ENCODE data around the gene HES5.

HES5 gene

DNA sequence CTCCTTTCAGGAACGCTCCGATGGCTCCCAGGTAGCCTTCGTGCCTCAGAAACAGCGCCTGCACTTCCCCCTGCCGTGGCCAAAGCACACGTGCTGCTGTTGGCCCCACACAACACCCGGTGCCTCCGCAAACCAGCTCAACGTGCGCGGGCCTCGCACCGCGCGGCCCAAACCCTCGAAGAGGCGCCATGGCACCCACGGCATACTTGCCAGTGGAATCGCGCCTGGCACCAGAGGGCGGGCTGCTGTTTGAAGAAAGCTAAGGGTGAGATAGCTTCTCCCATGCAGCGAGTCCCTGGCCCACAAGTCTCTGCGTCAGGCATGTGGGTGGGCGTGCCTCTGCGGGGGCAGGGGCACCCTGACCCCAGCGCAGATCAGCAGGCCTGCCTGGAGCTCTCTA lies 11.5 kb downstream of the HES5 start:
- H4K91ac ChIP-seq (ENCODE audit: low read length): no peak overlapping the region
- H3K27ac ChIP-seq (ENCODE audit: low read length, poor library complexity, severe bottlenecking): no peak overlapping the region
- no peak overlapping the region for H2BK15ac ChIP-seq (ENCODE audit: low read depth, poor library complexity, severe bottlenecking)
- no peak overlapping the region for H3K4me3 ChIP-seq (ENCODE audit: insufficient read depth in 1 of 2, low read depth in 1 of 2, low read length in 2 of 2)
- no peak overlapping the region for H4K8ac ChIP-seq (ENCODE audit: low read length)
- H2BK12ac ChIP-seq (ENCODE audit: low read length in 2 of 2): no peak overlapping the region
- peaks cover 64 to 87% of the 10 kb centered on the region in 2 experiments for H3K36me3 ChIP-seq (ENCODE audit: control insufficient read depth in 1 of 2, insufficient read depth in 2 of 2, low read depth in 1 of 2, low read length in 2 of 2)
- 97% methylated on average over 26 of the region's 26 CpGs for WGBS
- H2AFZ ChIP-seq (ENCODE audit: low read depth, low read length): no peak overlapping the region
- DNase-seq: no peak
- H2AK5ac ChIP-seq (ENCODE audit: low read length, severe bottlenecking): no peak overlapping the region
- H2BK5ac ChIP-seq (ENCODE audit: low read depth, low read length, poor library complexity, severe bottlenecking): no peak overlapping the region
- H3K14ac ChIP-seq (ENCODE audit: low read length in 2 of 2): no peak overlapping the region
- no peaks in the 10 kb centered on the region for H3K27me3 ChIP-seq (ENCODE audit: control insufficient read depth in 1 of 2, insufficient read depth in 1 of 2, low read length in 2 of 2)
- no peak overlapping the region for H3K18ac ChIP-seq (ENCODE audit: low read depth in 1 of 2, low read length in 2 of 2)
- no peak overlapping the region for H3K23ac ChIP-seq (ENCODE audit: low read length in 2 of 2)
- peaks cover 5% of the 10 kb centered on the region for H3K4me1 ChIP-seq (ENCODE audit: control insufficient read depth, insufficient read depth, low read depth, low read length)
- H2BK120ac ChIP-seq (ENCODE audit: low read depth, low read length): no peak overlapping the region
- H3K79me1 ChIP-seq (replicated peaks; ENCODE audit: low read length, poor library complexity, severe bottlenecking): peaks cover 50% of the 10 kb centered on the region
- no peak overlapping the region for H3K4ac ChIP-seq (ENCODE audit: low read depth in 1 of 2, low read length in 2 of 2)
- H3K4me2 ChIP-seq (ENCODE audit: low read length, poor library complexity, severe bottlenecking): no peak overlapping the region
- no peak overlapping the region for H3K9ac ChIP-seq (ENCODE audit: low read length)
- no peaks in the 10 kb centered on the region for H3K9me3 ChIP-seq (ENCODE audit: control insufficient read depth, low read length)

DNA sequence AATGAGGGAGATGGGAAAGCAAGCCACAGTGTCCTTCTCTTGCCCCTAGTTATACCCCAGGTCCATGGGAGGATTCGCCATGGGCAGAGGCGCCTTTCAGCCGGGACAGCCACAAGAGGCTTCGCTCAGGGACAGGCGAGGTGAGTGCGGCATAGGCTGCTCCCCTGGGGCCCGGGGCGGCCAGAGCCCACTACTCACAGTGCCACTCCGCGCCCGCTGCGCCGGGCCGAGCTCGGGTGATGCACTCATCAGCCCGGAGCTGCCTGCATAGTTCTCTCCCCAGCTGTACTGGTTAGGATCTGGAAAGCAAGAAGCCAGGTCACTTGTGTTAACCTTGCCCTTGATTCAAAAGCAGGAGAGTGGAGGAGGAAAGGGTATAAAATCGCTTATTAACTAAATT lies 12.1 kb downstream of the HES5 start:
- Histone ChIP-seq H3K27ac (ENCODE audit: low read length, poor library complexity, severe bottlenecking) (no peak overlapping the region), H3K79me1 (replicated peaks; ENCODE audit: low read length, poor library complexity, severe bottlenecking) (peaks cover 55% of the 10 kb centered on the region), H3K9me3 (ENCODE audit: control insufficient read depth, low read length) (no peaks in the 10 kb centered on the region), H3K4me2 (ENCODE audit: low read length, poor library complexity, severe bottlenecking) (no peak overlapping the region), H2AK5ac (ENCODE audit: low read length, severe bottlenecking) (no peak overlapping the region), H4K91ac (ENCODE audit: low read length) (no peak overlapping the region), H2BK12ac (ENCODE audit: low read length in 2 of 2) (no peak overlapping the region), H4K8ac (ENCODE audit: low read length) (no peak overlapping the region), H3K4ac (ENCODE audit: low read depth in 1 of 2, low read length in 2 of 2) (no peak overlapping the region), H3K23ac (ENCODE audit: low read length in 2 of 2) (no peak overlapping the region), H3K14ac (ENCODE audit: low read length in 2 of 2) (no peak overlapping the region), H2AFZ (ENCODE audit: low read depth, low read length) (no peak overlapping the region), H2BK15ac (ENCODE audit: low read depth, poor library complexity, severe bottlenecking) (no peak overlapping the region), H3K27me3 (ENCODE audit: control insufficient read depth in 1 of 2, insufficient read depth in 1 of 2, low read length in 2 of 2) (no peaks in the 10 kb centered on the region), H3K9ac (ENCODE audit: low read length) (no peak overlapping the region), H3K4me1 (ENCODE audit: control insufficient read depth, insufficient read depth, low read depth, low read length) (peaks cover 1% of the 10 kb centered on the region), H3K18ac (ENCODE audit: low read depth in 1 of 2, low read length in 2 of 2) (no peak overlapping the region), H3K4me3 (ENCODE audit: insufficient read depth in 1 of 2, low read depth in 1 of 2, low read length in 2 of 2) (no peak overlapping the region), H2BK5ac (ENCODE audit: low read depth, low read length, poor library complexity, severe bottlenecking) (no peak overlapping the region), H2BK120ac (ENCODE audit: low read depth, low read length) (no peak overlapping the region), H3K36me3 (ENCODE audit: control insufficient read depth in 1 of 2, insufficient read depth in 2 of 2, low read depth in 1 of 2, low read length in 2 of 2) (peaks cover 70 to 92% of the 10 kb centered on the region in 2 experiments)
- DNase-seq: no peak
- WGBS: 98% methylated on average over 16 of the region's 17 CpGs

DNA sequence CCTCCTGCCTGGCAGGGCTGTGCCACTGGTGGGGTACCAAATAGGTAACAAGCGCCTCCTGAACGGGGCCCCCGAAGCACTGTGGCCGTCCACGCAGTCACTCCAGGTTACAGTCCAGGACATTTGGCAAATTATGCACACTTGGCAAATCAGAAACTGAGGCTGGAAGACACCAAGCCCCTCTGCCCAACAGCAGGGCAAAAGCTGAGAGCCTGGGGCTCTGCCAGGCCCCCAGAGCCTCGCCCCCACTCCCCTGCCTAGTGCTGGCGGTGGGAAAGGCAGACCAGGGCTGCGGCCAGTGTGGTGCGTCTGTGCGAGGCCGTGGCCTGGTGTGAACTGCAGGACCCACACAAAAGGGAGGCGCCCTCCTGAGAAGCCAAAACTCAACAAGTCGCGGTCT lies 13.1 kb downstream of the HES5 start:
- Histone ChIP-seq H2BK120ac (ENCODE audit: low read depth, low read length) (no peak overlapping the region), H3K79me1 (replicated peaks; ENCODE audit: low read length, poor library complexity, severe bottlenecking) (peaks cover 56% of the 10 kb centered on the region), H3K27ac (ENCODE audit: low read length, poor library complexity, severe bottlenecking) (no peak overlapping the region), H3K27me3 (ENCODE audit: control insufficient read depth in 1 of 2, insufficient read depth in 1 of 2, low read length in 2 of 2) (no peaks in the 10 kb centered on the region), H2BK15ac (ENCODE audit: low read depth, poor library complexity, severe bottlenecking) (no peak overlapping the region), H2BK12ac (ENCODE audit: low read length in 2 of 2) (no peak overlapping the region), H3K4me3 (ENCODE audit: insufficient read depth in 1 of 2, low read depth in 1 of 2, low read length in 2 of 2) (no peak overlapping the region), H3K4me2 (ENCODE audit: low read length, poor library complexity, severe bottlenecking) (no peak overlapping the region), H3K18ac (ENCODE audit: low read depth in 1 of 2, low read length in 2 of 2) (no peak overlapping the region), H3K9me3 (ENCODE audit: control insufficient read depth, low read length) (no peaks in the 10 kb centered on the region), H3K14ac (ENCODE audit: low read length in 2 of 2) (no peak overlapping the region), H2BK5ac (ENCODE audit: low read depth, low read length, poor library complexity, severe bottlenecking) (no peak overlapping the region), H2AK5ac (ENCODE audit: low read length, severe bottlenecking) (no peak overlapping the region), H3K36me3 (ENCODE audit: control insufficient read depth in 1 of 2, insufficient read depth in 2 of 2, low read depth in 1 of 2, low read length in 2 of 2) (peaks cover 78 to 98% of the 10 kb centered on the region in 2 experiments), H3K9ac (ENCODE audit: low read length) (no peak overlapping the region), H4K8ac (ENCODE audit: low read length) (no peak overlapping the region), H2AFZ (ENCODE audit: low read depth, low read length) (no peak overlapping the region), H3K23ac (ENCODE audit: low read length in 2 of 2) (no peak overlapping the region), H3K4ac (ENCODE audit: low read depth in 1 of 2, low read length in 2 of 2) (no peak overlapping the region), H4K91ac (ENCODE audit: low read length) (no peak overlapping the region), H3K4me1 (ENCODE audit: control insufficient read depth, insufficient read depth, low read depth, low read length) (peaks cover 1% of the 10 kb centered on the region)
- 96% methylated on average over 14 of the region's 14 CpGs for WGBS
- no peak for DNase-seq

DNA sequence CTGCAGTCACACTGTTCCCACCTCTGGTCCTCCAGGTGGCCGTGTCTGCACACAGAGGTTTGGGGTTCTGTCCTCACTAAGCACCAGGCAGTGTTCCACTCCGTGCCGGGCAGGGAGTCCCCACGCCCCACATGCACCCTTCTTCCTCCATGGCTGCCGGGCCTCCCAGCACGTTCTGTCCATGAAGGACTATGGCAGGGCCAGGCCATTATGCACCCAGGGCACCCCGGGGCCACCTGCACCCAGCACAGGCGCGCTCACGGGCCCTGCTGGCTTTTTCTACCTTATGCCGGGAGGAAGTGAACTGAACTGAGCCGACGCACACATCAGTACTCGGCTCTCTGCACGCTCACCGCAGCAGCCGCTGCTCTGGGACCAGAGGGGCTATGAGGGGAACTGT lies 13.9 kb downstream of the HES5 start:
- no peak overlapping the region for H4K91ac ChIP-seq (ENCODE audit: low read length)
- H2AK5ac ChIP-seq (ENCODE audit: low read length, severe bottlenecking): no peak overlapping the region
- no peak overlapping the region for H3K4me2 ChIP-seq (ENCODE audit: low read length, poor library complexity, severe bottlenecking)
- no peak overlapping the region for H2BK15ac ChIP-seq (ENCODE audit: low read depth, poor library complexity, severe bottlenecking)
- H3K4me1 ChIP-seq (ENCODE audit: control insufficient read depth, insufficient read depth, low read depth, low read length): peaks cover 1% of the 10 kb centered on the region
- DNase-seq: no peak
- H3K79me1 ChIP-seq (replicated peaks; ENCODE audit: low read length, poor library complexity, severe bottlenecking): peaks cover 50% of the 10 kb centered on the region
- H3K14ac ChIP-seq (ENCODE audit: low read length in 2 of 2): no peak overlapping the region
- no peak overlapping the region for H4K8ac ChIP-seq (ENCODE audit: low read length)
- no peak overlapping the region for H3K4ac ChIP-seq (ENCODE audit: low read depth in 1 of 2, low read length in 2 of 2)
- peaks cover 82 to 100% of the 10 kb centered on the region in 2 experiments for H3K36me3 ChIP-seq (ENCODE audit: control insufficient read depth in 1 of 2, insufficient read depth in 2 of 2, low read depth in 1 of 2, low read length in 2 of 2)
- H2BK120ac ChIP-seq (ENCODE audit: low read depth, low read length): no peak overlapping the region
- H3K18ac ChIP-seq (ENCODE audit: low read depth in 1 of 2, low read length in 2 of 2): no peak overlapping the region
- no peak overlapping the region for H3K9ac ChIP-seq (ENCODE audit: low read length)
- no peak overlapping the region for H3K27ac ChIP-seq (ENCODE audit: low read length, poor library complexity, severe bottlenecking)
- H3K4me3 ChIP-seq (ENCODE audit: insufficient read depth in 1 of 2, low read depth in 1 of 2, low read length in 2 of 2): no peak overlapping the region
- WGBS: 95% methylated on average over 17 of the region's 17 CpGs
- no peaks in the 10 kb centered on the region for H3K9me3 ChIP-seq (ENCODE audit: control insufficient read depth, low read length)
- no peaks in the 10 kb centered on the region for H3K27me3 ChIP-seq (ENCODE audit: control insufficient read depth in 1 of 2, insufficient read depth in 1 of 2, low read length in 2 of 2)
- no peak overlapping the region for H2BK12ac ChIP-seq (ENCODE audit: low read length in 2 of 2)
- no peak overlapping the region for H3K23ac ChIP-seq (ENCODE audit: low read length in 2 of 2)
- H2AFZ ChIP-seq (ENCODE audit: low read depth, low read length): no peak overlapping the region
- H2BK5ac ChIP-seq (ENCODE audit: low read depth, low read length, poor library complexity, severe bottlenecking): no peak overlapping the region

All from mesenchymal stem cell (in vitro differentiated cells and primary cell).